T-helper 1 cell treated with Interleukin-12 subunit alpha and Interleukin-12 subunit beta and Interleukin-4 antibody, amounts not matched to agents 30 μg/mL and 1 μg/mL, for 36 hours (primary cell): ENCODE data around the gene FABP1.

Source experiments
- H3K27ac Mint-ChIP-seq: one replicate; pipeline ENCODE4 v1.8.0; 2021; ENCODE audit warnings: mild to moderate bottlenecking, mixed read lengths
- H3K27me3 Mint-ChIP-seq: one replicate; pipeline ENCODE4 v1.8.0; 2021; ENCODE audit warnings: low read depth, mixed read lengths
- H3K36me3 Mint-ChIP-seq: one replicate; pipeline ENCODE4 v1.8.0; 2021; ENCODE audit warnings: low read depth, mixed read lengths
- H3K4me1 Mint-ChIP-seq: one replicate; pipeline ENCODE4 v1.8.0; 2021; ENCODE audit warnings: low read depth, mixed read lengths
- H3K4me3 Mint-ChIP-seq: one replicate; pipeline ENCODE4 v1.8.0; 2021; ENCODE audit warnings: mild to moderate bottlenecking, moderate library complexity, mixed read lengths
- H3K9me3 Mint-ChIP-seq: one replicate; pipeline ENCODE4 v1.8.0; 2021; ENCODE audit warnings: mixed read lengths

Gene FABP1

GRCh38 chr2:88147145-88147544, 19.3 kb upstream of the FABP1 start:
- Mint-ChIP-seq H3K27me3 (peaks cover 14% of the 10 kb centered on the region), H3K27ac (no peak overlapping the region), H3K36me3 (no peaks in the 10 kb centered on the region), H3K4me1 (no peaks in the 10 kb centered on the region), H3K9me3 (peaks cover 18% of the 10 kb centered on the region), H3K4me3 (no peak overlapping the region)

- H3K27me3 Mint-ChIP-seq, result peaks cover 15% of the 10 kb centered on the region
- no peaks in the 10 kb centered on the region for H3K4me1 Mint-ChIP-seq
- H3K9me3 Mint-ChIP-seq, result peaks cover 13% of the 10 kb centered on the region
- no peak overlapping the region for H3K4me3 Mint-ChIP-seq
- H3K36me3 Mint-ChIP-seq, result no peaks in the 10 kb centered on the region
- H3K27ac Mint-ChIP-seq, result no peak overlapping the region
Observed at GRCh38 chr2:88146590-88146989, 18.7 kb upstream of the FABP1 start.

DNA sequence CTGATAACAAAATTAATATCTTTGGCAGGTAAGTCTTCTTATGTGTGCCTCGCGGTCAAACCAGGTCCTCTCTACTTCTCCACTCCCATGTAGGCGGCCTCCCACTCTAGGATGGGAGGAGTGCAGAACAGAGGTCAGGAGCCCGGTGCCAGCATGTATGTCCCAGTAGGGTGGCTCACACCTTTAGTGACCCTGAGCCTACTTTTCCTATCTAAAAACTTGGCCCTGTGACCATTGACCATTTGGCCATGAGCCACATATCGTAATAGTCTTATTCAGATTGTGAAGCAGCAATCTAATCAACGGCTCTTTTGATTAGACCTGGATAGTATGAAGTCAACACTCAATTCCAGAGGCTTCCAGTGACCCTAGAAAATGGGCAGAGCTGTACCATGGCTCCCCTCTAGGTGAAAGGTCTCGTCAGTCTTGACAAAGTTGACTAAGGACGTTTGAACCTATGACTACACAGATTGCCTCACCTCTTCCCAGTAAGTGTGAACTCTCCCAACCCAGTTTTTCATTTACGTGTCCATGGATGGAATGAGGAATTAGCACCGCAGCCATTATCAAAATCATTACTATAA, 17.1 kb upstream of the FABP1 start:
- Mint-ChIP-seq H3K36me3 (no peaks in the 10 kb centered on the region), H3K4me3 (no peak overlapping the region), H3K27ac (no peak overlapping the region), H3K27me3 (peaks cover 23% of the 10 kb centered on the region), H3K9me3 (peaks cover 13% of the 10 kb centered on the region), H3K4me1 (no peaks in the 10 kb centered on the region)

- Mint-ChIP-seq H3K36me3 (no peaks in the 10 kb centered on the region), H3K4me1 (no peaks in the 10 kb centered on the region), H3K4me3 (no peak overlapping the region), H3K27ac (no peak overlapping the region), H3K27me3 (peaks cover 28% of the 10 kb centered on the region), H3K9me3 (peaks cover 11% of the 10 kb centered on the region)
Observed at GRCh38 chr2:88144271-88144670, 16.4 kb upstream of the FABP1 start.

DNA sequence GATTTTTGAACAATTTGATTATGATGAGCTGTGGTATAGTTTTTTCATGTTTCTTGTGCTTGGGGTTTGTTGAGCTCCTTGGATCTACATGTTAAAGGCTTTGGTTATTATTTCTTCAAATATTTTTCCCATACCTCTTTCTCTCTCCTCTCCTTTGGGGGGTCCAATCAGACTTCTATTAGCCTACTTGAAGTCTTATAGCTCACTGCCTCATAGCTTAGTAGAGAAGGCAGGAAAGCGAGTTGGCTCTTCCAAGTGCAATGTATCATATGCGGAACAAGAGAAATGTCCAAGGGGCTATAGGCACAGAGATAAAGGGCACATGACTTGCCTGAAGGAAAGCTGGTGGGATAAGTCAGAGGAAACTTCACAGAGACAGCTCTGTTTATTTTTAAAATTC, 14.1 kb upstream of the FABP1 start:
- Mint-ChIP-seq H3K4me1 (no peaks in the 10 kb centered on the region), H3K27ac (no peak overlapping the region), H3K27me3 (peaks cover 39% of the 10 kb centered on the region), H3K36me3 (no peaks in the 10 kb centered on the region), H3K4me3 (no peak overlapping the region), H3K9me3 (no peaks in the 10 kb centered on the region)

DNA sequence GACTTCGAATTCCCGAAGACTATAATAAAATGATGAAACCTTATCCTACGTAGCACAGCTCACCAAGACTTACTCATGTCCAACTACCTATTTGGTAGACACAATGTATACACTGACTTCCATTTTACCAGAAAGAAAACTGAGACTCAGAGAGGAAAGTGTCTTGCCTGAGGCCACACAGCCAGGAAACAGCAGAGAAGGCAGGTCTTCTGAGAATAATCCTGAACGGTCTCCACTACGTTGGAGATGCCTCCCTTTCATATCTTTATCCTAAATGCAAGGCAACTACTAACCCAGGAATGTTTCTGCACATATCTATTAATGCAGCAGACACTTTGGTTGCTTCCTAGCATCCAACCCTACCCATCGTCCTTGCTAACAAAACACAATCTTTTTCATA, 11.9 kb upstream of the FABP1 start:
- no peaks in the 10 kb centered on the region for H3K36me3 Mint-ChIP-seq
- H3K4me1 Mint-ChIP-seq, result no peaks in the 10 kb centered on the region
- peaks cover 40% of the 10 kb centered on the region for H3K27me3 Mint-ChIP-seq
- no peak overlapping the region for H3K4me3 Mint-ChIP-seq
- no peak overlapping the region for H3K27ac Mint-ChIP-seq
- no peaks in the 10 kb centered on the region for H3K9me3 Mint-ChIP-seq

DNA sequence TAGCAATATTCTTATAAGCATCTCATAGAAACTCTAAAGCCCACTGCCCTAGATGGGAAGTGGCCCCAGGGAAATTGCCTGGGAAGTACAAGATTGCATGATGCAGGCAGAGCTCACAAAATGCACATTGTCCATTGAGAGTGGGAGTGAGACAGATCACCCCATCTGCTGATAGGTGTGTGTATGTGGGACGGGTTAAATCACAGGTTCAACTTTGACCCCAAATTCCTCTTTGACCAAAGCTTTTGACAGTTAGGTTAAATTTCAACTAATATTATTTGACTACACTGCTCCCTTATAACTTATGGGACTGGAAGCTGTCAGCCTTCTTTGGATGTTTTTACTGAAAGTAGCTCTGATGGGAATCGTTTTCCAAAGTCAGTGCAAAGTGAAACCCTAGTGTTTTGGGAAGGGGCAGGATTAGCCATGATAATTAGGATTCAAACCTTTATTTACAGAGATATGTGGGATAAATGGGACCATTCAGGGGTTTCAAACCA, 11.4 kb upstream of the FABP1 start:
- Mint-ChIP-seq H3K27me3 (peaks cover 39% of the 10 kb centered on the region), H3K36me3 (no peaks in the 10 kb centered on the region), H3K9me3 (no peaks in the 10 kb centered on the region), H3K27ac (no peak overlapping the region), H3K4me1 (no peaks in the 10 kb centered on the region), H3K4me3 (no peak overlapping the region)

GRCh38 chr2:88137833-88138232, 10.0 kb upstream of the FABP1 start:
- no peaks in the 10 kb centered on the region for H3K4me1 Mint-ChIP-seq
- H3K27ac Mint-ChIP-seq, result no peak overlapping the region
- peaks cover 30% of the 10 kb centered on the region for H3K27me3 Mint-ChIP-seq
- no peaks in the 10 kb centered on the region for H3K36me3 Mint-ChIP-seq
- H3K9me3 Mint-ChIP-seq, result no peaks in the 10 kb centered on the region
- no peak overlapping the region for H3K4me3 Mint-ChIP-seq

DNA sequence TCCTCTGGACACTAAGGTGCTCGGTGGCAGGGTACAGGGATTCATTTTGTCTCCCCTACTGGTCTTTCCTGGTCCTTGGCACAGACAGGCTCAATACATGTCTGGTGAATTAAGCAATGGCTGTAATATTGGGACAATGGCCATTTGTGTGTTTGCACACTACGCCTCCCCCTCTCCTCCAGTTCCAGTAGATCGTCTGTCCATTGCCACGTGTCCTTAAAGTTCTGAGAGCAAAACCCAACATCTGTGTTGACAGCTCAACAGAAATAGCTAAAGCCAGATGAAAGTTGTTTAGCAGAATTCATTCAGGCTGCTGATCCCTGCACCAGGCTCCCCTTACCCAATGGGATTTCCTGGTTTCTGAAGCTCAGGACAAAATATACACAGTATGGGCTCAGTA, 9.0 kb upstream of the FABP1 start:
- Mint-ChIP-seq H3K27ac (no peak overlapping the region), H3K4me1 (no peaks in the 10 kb centered on the region)

GRCh38 chr2:88133875-88134274, 6.0 kb upstream of the FABP1 start:
- Mint-ChIP-seq H3K9me3 (no peaks in the 10 kb centered on the region), H3K27me3 (peaks cover 13% of the 10 kb centered on the region), H3K4me3 (no peak overlapping the region), H3K27ac (no peak overlapping the region), H3K4me1 (no peaks in the 10 kb centered on the region), H3K36me3 (no peaks in the 10 kb centered on the region)

More for the DNA sequence above, 9.0 kb upstream of the FABP1 start:
- Mint-ChIP-seq H3K27me3 (peaks cover 27% of the 10 kb centered on the region), H3K4me3 (no peak overlapping the region), H3K36me3 (no peaks in the 10 kb centered on the region), H3K9me3 (no peaks in the 10 kb centered on the region)

- H3K4me1 Mint-ChIP-seq, result no peaks in the 10 kb centered on the region
- H3K27me3 Mint-ChIP-seq, result peaks cover 4% of the 10 kb centered on the region
- H3K4me3 Mint-ChIP-seq, result no peak overlapping the region
- H3K36me3 Mint-ChIP-seq, result no peaks in the 10 kb centered on the region
- H3K9me3 Mint-ChIP-seq, result no peaks in the 10 kb centered on the region
- no peak overlapping the region for H3K27ac Mint-ChIP-seq
Observed at GRCh38 chr2:88131999-88132368, 4.1 kb upstream of the FABP1 start.

DNA sequence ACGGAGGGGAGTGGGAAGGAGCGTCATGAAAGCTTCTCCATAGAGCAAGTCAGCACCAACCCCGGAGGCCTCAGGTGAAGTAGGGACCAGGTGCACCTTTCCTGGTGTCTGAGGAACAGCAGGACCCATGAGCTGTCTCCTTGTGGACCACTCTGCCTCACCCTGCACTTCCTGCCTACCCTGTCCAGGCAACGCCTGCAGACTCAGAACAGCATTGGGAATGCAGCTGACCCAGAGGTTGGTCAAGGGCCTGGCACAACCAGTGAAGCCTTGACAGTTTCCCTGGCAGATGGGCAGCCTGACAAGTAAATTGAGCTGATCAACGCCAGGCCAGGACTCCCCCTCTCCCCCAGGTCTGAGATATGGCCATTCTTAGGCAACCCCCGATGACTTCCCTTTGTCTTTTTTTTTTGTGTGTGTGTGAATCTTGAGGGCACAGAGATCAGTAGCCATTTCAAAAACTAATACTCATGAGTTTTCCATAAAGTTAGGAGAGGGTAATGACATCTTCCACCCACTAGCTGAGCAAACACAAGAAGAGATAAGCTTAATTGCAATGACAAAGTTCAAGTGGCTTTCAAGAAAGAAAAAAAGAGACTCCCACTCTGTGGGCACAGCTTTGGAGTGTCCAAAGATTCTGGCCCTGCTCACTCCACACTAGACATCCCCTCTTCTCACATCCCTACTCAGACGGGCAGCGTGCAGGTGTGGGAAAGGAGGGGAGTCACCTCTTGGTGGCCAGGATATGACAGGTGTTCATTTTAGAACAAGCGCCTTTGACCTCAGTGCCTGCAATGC, 3.5 kb upstream of the FABP1 start:
- H3K4me1 Mint-ChIP-seq, result no peaks in the 10 kb centered on the region
- peaks cover 3% of the 10 kb centered on the region for H3K27me3 Mint-ChIP-seq
- H3K9me3 Mint-ChIP-seq, result no peaks in the 10 kb centered on the region
- no peak overlapping the region for H3K4me3 Mint-ChIP-seq
- H3K36me3 Mint-ChIP-seq, result no peaks in the 10 kb centered on the region
- H3K27ac Mint-ChIP-seq, result no peak overlapping the region

DNA sequence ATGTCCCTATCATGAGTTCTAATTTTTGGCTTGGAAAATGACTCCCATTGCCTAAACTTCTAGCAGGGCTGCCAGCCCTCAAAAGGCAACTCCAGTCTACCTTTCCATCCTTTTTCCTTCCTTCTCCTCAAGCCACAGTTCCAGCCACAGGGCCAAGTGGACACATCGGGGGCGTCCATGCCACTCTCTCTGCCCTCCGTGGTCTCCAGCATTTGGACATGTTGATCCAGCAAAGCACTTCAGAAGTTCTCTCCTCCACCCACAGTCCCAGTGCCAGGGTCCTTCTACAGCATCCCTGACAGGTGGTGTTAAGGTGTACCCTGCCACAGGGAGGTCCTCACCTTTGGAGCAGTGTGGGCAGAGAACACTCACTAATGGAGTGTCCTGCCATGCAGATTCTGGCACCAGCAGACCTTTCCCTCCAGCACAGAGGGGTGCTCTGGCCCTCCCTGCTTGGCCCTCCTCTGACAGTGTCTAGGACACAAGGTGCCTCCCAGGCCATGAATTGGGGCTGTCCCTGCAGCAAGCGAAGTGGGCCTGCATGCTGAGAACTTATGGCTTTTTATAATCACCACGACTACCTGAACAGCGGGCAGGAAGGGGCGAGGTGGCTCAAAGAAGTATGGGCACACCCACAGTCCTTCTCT, 1.6 kb upstream of the FABP1 start:
- Mint-ChIP-seq H3K4me1 (no peaks in the 10 kb centered on the region), H3K27me3 (peaks cover 6% of the 10 kb centered on the region), H3K27ac (no peak overlapping the region), H3K9me3 (no peaks in the 10 kb centered on the region), H3K36me3 (no peaks in the 10 kb centered on the region), H3K4me3 (no peak overlapping the region)

GRCh38 chr2:88128654-88129312, 921 bp upstream of the FABP1 start:
- H3K36me3 Mint-ChIP-seq, result no peaks in the 10 kb centered on the region
- no peak overlapping the region for H3K4me3 Mint-ChIP-seq
- H3K9me3 Mint-ChIP-seq, result no peaks in the 10 kb centered on the region
- peaks cover 6% of the 10 kb centered on the region for H3K27me3 Mint-ChIP-seq
- H3K27ac Mint-ChIP-seq, result no peak overlapping the region
- no peaks in the 10 kb centered on the region for H3K4me1 Mint-ChIP-seq

- Mint-ChIP-seq H3K4me1 (no peaks in the 10 kb centered on the region), H3K27ac (no peak overlapping the region), H3K27me3 (peaks cover 6% of the 10 kb centered on the region), H3K36me3 (no peaks in the 10 kb centered on the region), H3K4me3 (no peak overlapping the region), H3K9me3 (no peaks in the 10 kb centered on the region)
Observed at GRCh38 chr2:88127638-88127887, 299 bp downstream of the FABP1 start.
